ENCODE results near the gene TREML4.

DNA sequence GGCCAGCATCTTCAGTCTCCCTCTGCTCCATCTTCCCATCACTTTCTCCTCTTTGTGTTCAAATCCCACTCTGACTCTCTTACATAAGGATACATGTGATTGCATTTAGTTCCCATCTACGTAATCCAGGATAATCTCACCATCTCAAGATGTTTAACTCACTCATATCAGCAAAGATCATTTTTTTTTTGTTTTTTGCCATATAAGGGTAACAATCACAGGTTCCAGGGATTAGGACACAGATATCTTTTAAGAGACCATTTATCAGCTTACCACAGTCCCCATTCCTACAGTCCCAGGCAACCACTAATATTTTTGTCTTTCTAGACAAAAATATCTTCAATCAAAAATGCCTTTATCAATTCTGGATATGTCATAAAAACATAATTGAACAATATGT, 24.0 kb upstream of the TREML4 start:
- TF ChIP-seq, protein P1, sequence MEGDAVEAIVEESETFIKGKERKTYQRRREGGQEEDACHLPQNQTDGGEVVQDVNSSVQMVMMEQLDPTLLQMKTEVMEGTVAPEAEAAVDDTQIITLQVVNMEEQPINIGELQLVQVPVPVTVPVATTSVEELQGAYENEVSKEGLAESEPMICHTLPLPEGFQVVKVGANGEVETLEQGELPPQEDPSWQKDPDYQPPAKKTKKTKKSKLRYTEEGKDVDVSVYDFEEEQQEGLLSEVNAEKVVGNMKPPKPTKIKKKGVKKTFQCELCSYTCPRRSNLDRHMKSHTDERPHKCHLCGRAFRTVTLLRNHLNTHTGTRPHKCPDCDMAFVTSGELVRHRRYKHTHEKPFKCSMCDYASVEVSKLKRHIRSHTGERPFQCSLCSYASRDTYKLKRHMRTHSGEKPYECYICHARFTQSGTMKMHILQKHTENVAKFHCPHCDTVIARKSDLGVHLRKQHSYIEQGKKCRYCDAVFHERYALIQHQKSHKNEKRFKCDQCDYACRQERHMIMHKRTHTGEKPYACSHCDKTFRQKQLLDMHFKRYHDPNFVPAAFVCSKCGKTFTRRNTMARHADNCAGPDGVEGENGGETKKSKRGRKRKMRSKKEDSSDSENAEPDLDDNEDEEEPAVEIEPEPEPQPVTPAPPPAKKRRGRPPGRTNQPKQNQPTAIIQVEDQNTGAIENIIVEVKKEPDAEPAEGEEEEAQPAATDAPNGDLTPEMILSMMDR (IDR thresholded peaks at IDR 0.05; ENCODE audit: control extremely low read depth in 1 of 3, insufficient read depth in 1 of 3, low read depth in 1 of 3, low read length in 3 of 3) = no peak
- TF ChIP-seq HDAC6 (IDR thresholded peaks at IDR 0.05; ENCODE audit: low read depth, low read length) = no peak
